Measurements from ENCODE around the gene CDKAL1.
"Not testable (repeated sequence)": the region's sequence is repeated elsewhere in the genome, so short reads cannot be mapped to it uniquely, and the experiment has no call there.

The CDKAL1 gene

GRCh38 chr6:21073318-21073839 is 539.1 kb downstream of the CDKAL1 start:
- DNase-seq (ENCODE audit: low read depth in 2 of 2), result no peak

- no peak for DNase-seq (ENCODE audit: low read depth in 2 of 2)
Measured at GRCh38 chr6:21074484-21074883, 540.2 kb downstream of the CDKAL1 start.

- no peak for DNase-seq (ENCODE audit: low read depth in 2 of 2)
Measured at GRCh38 chr6:21075986-21076385, 541.7 kb downstream of the CDKAL1 start.

DNA sequence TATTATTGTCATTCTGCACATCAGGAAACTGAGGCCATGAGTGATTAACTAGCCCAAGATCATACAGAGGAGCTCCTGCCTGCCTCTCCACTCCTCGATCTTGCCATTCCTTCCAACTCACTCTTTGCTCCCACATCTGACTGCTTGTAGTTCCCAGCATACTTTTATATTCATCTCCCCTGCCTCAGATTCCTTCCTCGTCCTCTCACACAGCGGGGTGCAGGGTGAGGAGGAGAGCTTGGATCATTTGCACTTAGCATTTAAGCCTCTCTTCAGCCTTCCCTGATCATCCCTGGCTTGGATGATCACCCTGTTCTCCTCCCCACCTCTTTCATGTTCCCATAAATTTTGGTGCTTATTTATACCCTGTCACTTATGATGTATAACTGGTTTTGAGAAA is 544.2 kb downstream of the CDKAL1 start:
- DNase-seq (ENCODE audit: low read depth in 2 of 2), result no peak

- no peak for DNase-seq (ENCODE audit: low read depth in 2 of 2)
Measured at GRCh38 chr6:21079468-21080048, 545.3 kb downstream of the CDKAL1 start.

- DNase-seq (ENCODE audit: low read depth in 2 of 2), result no peak
Measured at GRCh38 chr6:21080221-21080620, 546.0 kb downstream of the CDKAL1 start.

DNA sequence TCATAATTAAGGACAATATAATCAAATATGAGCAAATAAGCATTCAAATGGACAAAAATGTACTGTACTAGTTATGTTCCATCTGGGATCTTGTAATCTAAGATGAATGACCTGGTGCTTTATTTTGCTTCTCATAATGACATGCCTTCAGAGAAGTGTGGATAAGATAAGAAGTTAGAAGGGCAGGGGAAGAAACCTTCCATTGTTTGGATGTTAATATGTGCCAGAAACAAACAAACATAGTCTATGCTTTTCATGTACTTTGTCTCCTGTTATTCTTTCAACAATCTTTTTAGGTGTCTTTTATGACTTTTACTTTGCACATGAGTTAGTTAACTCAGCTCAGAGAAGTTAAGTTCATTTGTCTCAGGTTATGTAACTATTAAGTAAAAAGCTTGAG is 547.8 kb downstream of the CDKAL1 start:
- DNase-seq (ENCODE audit: low read depth in 2 of 2), result no peak

DNA sequence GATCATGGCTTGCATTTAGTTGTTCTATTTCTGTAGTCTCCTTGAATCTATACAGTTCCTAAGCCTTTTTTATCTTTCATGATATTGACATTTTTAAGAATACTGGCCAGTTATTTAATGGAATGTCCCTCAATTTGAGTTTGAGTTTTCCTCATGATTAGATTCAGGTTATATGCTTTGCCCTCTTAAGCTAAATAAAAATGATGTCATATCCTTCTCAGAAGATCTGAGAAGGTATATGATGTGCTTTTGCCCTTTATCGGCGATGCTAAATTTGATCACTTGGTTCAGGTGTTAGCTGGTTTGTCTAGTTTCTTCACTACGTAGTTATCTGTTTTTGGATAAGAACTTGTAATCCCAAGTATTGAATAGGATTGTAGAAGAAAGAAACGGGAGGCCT is 549.5 kb downstream of the CDKAL1 start:
- no peak for DNase-seq (ENCODE audit: low read depth in 2 of 2)

GRCh38 chr6:21084656-21085055 is 550.4 kb downstream of the CDKAL1 start:
- no peak for DNase-seq (ENCODE audit: low read depth in 2 of 2)

DNA sequence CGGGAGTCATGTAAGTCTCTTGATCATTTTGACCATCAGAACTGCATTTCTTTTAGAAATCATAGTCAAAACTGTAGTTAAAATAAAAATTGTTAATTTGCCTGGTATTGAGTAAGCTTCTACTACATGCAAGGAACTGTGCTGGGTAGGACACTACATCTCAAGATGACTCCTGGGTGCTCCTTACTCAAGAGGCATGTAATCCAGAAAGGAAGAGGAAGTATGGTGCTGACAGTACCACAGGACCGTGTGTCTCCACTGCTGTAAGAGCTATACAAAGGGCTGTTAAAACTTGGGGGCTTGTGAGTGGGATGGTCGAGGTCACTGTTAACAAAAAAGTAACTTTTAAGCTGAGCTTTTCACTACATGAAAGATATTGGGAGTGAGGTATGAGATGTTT is 551.0 kb downstream of the CDKAL1 start:
- no peak for DNase-seq (ENCODE audit: low read depth in 2 of 2)

DNA sequence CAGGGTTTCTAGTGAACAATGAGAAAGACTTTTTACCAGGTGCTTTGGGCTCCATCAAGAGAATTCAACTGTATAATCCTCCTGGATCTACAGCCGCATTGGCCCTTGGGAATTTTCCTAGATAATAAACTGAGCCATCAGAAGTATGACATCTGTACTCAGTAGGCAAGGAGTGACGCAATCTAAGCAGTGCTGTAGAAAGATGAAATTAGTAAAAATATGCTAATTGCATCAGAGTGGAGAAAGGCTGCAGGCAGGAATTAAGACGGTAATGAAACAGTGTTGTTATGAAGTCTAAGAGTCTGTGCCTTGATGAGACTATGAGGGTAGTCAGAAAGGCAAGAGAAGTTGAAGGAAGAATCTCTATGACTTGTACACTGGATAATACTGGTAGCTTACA is 551.4 kb downstream of the CDKAL1 start:
- no peak for DNase-seq (ENCODE audit: low read depth in 2 of 2)

- DNase-seq (ENCODE audit: low read depth in 2 of 2), result no peak
Measured at GRCh38 chr6:21087188-21087587, 552.9 kb downstream of the CDKAL1 start.

- DNase-seq (ENCODE audit: low read depth in 2 of 2), result no peak
Measured at GRCh38 chr6:21091411-21091810, 557.2 kb downstream of the CDKAL1 start.

DNA sequence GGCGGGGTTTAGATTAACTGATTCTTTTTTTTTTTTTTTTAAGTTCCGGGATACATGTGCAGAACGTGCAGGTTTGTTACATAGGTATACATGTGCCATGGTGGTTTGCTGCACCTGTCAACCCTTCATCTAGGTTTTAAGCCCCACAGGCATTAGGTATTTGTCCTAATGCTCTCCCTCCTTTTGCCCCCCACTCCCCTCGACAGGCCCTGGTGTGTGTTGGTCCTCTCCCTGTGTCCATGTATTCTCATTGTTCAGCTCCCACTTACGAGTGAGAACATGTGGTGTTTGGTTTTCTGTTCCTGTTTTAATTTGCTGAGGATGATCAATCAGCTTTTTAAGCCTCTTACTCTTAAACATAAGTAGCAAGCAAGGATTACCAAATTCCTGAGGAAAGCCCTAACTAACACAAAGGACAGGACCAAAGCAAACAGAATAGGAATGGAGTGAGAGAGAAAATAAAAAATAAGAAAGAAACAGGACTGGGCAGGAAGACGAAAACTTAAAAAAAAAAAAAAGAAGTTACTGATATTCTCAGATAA is 558.0 kb downstream of the CDKAL1 start:
- not testable (repeated sequence) for DNase-seq (ENCODE audit: low read depth in 2 of 2)

DNA sequence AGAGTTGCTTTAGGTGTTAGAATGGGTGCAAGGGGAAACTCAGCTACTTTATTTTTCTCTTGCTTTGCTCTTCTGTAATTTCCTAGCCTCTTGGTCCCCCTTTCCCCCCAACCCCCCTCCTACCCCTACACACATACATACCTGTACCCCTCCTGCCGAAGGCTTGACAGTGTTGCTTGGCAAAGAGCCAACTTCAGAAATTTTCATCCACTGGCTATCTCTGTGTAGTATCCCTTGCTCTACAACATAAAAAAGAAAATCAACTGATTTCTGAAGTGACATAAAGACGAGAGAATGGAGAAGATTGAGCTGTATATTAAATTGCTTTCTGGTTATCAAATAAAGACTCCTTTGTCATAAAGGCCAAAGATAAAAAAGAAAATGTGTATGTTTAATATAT is 561.2 kb downstream of the CDKAL1 start:
- DNase-seq (ENCODE audit: low read depth in 2 of 2), result no peak

DNA sequence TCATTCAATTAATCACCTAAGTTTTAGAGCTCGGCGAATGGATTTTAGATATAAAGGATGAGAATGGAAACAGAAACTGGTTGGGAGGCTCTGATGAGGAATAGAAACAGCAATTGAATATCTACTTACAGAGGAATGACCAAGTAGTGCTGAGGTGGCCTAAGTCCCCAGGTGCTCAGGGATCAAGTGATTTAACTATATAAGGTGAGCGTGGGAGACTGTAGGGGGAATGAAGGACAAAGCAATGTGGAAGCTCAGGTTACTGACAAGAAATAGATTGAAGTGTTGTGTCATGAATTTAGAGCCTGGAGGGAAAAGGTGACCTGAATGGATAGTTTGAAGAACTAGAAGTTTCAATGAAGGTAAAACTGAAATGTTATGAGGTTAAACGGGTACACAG is 563.9 kb downstream of the CDKAL1 start:
- DNase-seq (ENCODE audit: low read depth in 2 of 2), result no peak

GRCh38 chr6:21098744-21099143 is 564.5 kb downstream of the CDKAL1 start:
- DNase-seq (ENCODE audit: low read depth in 2 of 2), result no peak

GRCh38 chr6:21099338-21100314 is 565.4 kb downstream of the CDKAL1 start:
- no peak for DNase-seq (ENCODE audit: low read depth in 2 of 2)

DNA sequence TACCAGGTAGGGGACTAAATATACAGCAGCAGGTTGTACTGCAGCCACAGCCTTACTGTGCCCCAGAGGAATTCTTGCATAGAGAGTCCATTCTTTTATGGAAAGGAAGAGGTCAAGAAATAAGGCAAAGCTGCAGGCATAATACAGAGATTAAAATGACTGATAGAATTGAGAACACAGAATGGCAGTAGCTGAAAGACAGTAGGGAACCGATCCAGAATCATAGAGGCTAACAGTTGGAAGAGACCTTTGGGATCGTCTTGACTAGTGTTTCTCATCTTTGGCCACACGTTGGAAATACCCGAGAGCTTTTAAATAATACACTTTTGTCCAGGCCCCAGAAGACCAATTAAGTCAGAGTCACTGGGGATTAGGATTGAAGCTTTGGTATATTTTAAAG is 566.7 kb downstream of the CDKAL1 start:
- DNase-seq (ENCODE audit: low read depth in 2 of 2), result no peak

DNA sequence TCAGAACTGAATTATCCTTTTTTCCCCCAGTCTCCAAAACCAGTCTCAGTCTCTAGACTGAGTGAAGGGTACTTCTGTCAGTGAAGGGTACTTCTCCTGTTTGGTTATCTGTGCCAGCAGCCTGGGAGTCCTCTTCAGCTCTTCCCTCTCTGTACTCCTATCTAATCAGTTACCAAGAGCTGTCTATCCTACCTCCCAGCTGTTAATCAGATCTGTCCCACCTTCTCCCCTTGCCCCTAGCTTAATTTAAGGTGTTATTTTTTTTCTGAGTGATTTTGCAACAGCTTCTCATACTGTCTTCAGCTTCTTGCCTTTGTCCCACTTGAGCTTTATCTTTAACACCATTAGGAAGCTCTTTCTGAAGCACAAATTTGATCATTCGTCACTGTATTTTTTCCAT is 567.4 kb downstream of the CDKAL1 start:
- no peak for DNase-seq (ENCODE audit: low read depth in 2 of 2)

- no peak for DNase-seq (ENCODE audit: low read depth in 2 of 2)
Measured at GRCh38 chr6:21102201-21102600, 567.9 kb downstream of the CDKAL1 start.

GRCh38 chr6:21102624-21103023 is 568.4 kb downstream of the CDKAL1 start:
- no peak for DNase-seq (ENCODE audit: low read depth in 2 of 2)

Data from stimulated activated CD4-positive, alpha-beta T cell treated with anti-CD3 and anti-CD28 coated beads, Interleukin-4, amount 100 ng/mL, for 48 hours (primary cell).